ENCODE results near the gene KIF5C. TPM values are rescaled to one million over a fixed set of nuclear protein-coding genes. Genes with fewer than 3 reads are reported as not detected.

Gene KIF5C
- total RNA-seq, 1 experiment from 2014 or later, result 0.87 TPM

GRCh38 chr2:148877403-148877740, 2.3 kb downstream of the KIF5C start:
- no peak for TF ChIP-seq CTCF (IDR thresholded peaks at IDR 0.05; ENCODE audit: unreplicated experiment)
- Mint-ChIP-seq H3K4me1 (ENCODE audit: low read depth, unreplicated experiment) (no peaks in the 10 kb centered on the region), H3K27ac (ENCODE audit: unreplicated experiment) (no peak overlapping the region), H3K9me3 (ENCODE audit: low read depth, unreplicated experiment) (no peaks in the 10 kb centered on the region), H3K36me3 (ENCODE audit: insufficient read depth, unreplicated experiment) (peaks cover 6% of the 10 kb centered on the region), H3K4me3 (ENCODE audit: low read depth, unreplicated experiment) (no peak overlapping the region), H3K27me3 (ENCODE audit: unreplicated experiment) (peaks cover 36% of the 10 kb centered on the region)
- BruUV-seq (replicated peaks), result no TSS peak
- DNase-seq, result no peak
- CTCF ChIA-PET, result no interaction called here
- intact Hi-C loops (cut with micrococcal nuclease; ENCODE audit: unreplicated experiment), result no loop called here

- Mint-ChIP-seq H3K4me1 (ENCODE audit: low read depth, unreplicated experiment) (no peaks in the 10 kb centered on the region), H3K9me3 (ENCODE audit: low read depth, unreplicated experiment) (no peaks in the 10 kb centered on the region), H3K36me3 (ENCODE audit: insufficient read depth, unreplicated experiment) (no peaks in the 10 kb centered on the region), H3K27ac (ENCODE audit: unreplicated experiment) (no peak overlapping the region), H3K27me3 (ENCODE audit: unreplicated experiment) (peaks cover 54% of the 10 kb centered on the region), H3K4me3 (ENCODE audit: low read depth, unreplicated experiment) (no peak overlapping the region)
- CTCF ChIA-PET, result interaction anchor here (0.5 kb wide), 1 partner anchor 9 kb away, joined by 4 read pairs; no protein-coding TSS in a partner anchor
- no peak for TF ChIP-seq CTCF (IDR thresholded peaks at IDR 0.05; ENCODE audit: unreplicated experiment)
- intact Hi-C loops (cut with micrococcal nuclease; ENCODE audit: unreplicated experiment), result no loop called here
- DNase-seq, result no peak
- no TSS peak for BruUV-seq (replicated peaks)
These were observed 5.6 kb downstream of the KIF5C start for GRCh38 chr2:148880636-148881035.

GRCh38 chr2:148882051-148882450, 7.0 kb downstream of the KIF5C start:
- H3K36me3 Mint-ChIP-seq (ENCODE audit: insufficient read depth, unreplicated experiment), result no peaks in the 10 kb centered on the region

GRCh38 chr2:148885209-148885608, 10.2 kb downstream of the KIF5C start:
- DNase-seq, result no peak
- no peaks in the 10 kb centered on the region for H3K36me3 Mint-ChIP-seq (ENCODE audit: insufficient read depth, unreplicated experiment)
- no TSS peak for BruUV-seq (replicated peaks)
- TF ChIP-seq CTCF (IDR thresholded peaks at IDR 0.05; ENCODE audit: unreplicated experiment), result no peak
- H3K4me3 Mint-ChIP-seq (ENCODE audit: low read depth, unreplicated experiment), result no peak overlapping the region
- H3K27me3 Mint-ChIP-seq (ENCODE audit: unreplicated experiment), result peaks cover 54% of the 10 kb centered on the region
- intact Hi-C loops (cut with micrococcal nuclease; ENCODE audit: unreplicated experiment), result no loop called here
- H3K4me1 Mint-ChIP-seq (ENCODE audit: low read depth, unreplicated experiment), result no peaks in the 10 kb centered on the region
- H3K27ac Mint-ChIP-seq (ENCODE audit: unreplicated experiment), result no peak overlapping the region
- no peaks in the 10 kb centered on the region for H3K9me3 Mint-ChIP-seq (ENCODE audit: low read depth, unreplicated experiment)
- CTCF ChIA-PET, result no interaction called here

More at GRCh38 chr2:148882051-148882450, 7.0 kb downstream of the KIF5C start:
- H3K4me1 Mint-ChIP-seq (ENCODE audit: low read depth, unreplicated experiment), result no peaks in the 10 kb centered on the region
- H3K27me3 Mint-ChIP-seq (ENCODE audit: unreplicated experiment), result peaks cover 60% of the 10 kb centered on the region
- H3K27ac Mint-ChIP-seq (ENCODE audit: unreplicated experiment), result no peak overlapping the region
- BruUV-seq (replicated peaks), result no TSS peak
- CTCF ChIA-PET, result no interaction called here
- DNase-seq, result no peak
- TF ChIP-seq CTCF (IDR thresholded peaks at IDR 0.05; ENCODE audit: unreplicated experiment), result no peak
- no peaks in the 10 kb centered on the region for H3K9me3 Mint-ChIP-seq (ENCODE audit: low read depth, unreplicated experiment)
- no peak overlapping the region for H3K4me3 Mint-ChIP-seq (ENCODE audit: low read depth, unreplicated experiment)
- intact Hi-C loops (cut with micrococcal nuclease; ENCODE audit: unreplicated experiment), result no loop called here

All from Calu3 (cell line).